ENCODE results near the gene NELFCD.
A peak's percentile ranks its signal among the peaks of the same experiment; 100 is the strongest.
"Not testable (repeated sequence)": the region's sequence is repeated elsewhere in the genome, so short reads cannot be mapped to it uniquely, and the experiment has no call there.

The NELFCD gene

GRCh38 chr20:58980711-58981627 is at the start of gene NELFCD:
Gene NELFCD (plus strand): TSS chr20:58981256. CDS start chr20:58981310, 54 bp downstream.
- DNase-seq (ENCODE audit: low read depth) = peak; percentile 40

- DNase-seq (ENCODE audit: low read depth) = no peak
These were observed 48.9 kb upstream of the NELFCD start for GRCh38 chr20:58932170-58932569.

GRCh38 chr20:58938078-58938477 is 43.0 kb upstream of the NELFCD start:
- no peak for DNase-seq (ENCODE audit: low read depth)

GRCh38 chr20:58938541-58938940 is 42.5 kb upstream of the NELFCD start:
- no peak for DNase-seq (ENCODE audit: low read depth)

GRCh38 chr20:58941471-58941870 is 39.6 kb upstream of the NELFCD start:
- no peak for DNase-seq (ENCODE audit: low read depth)

- no peak for DNase-seq (ENCODE audit: low read depth)
These were observed 38.5 kb upstream of the NELFCD start for GRCh38 chr20:58942549-58942948.

GRCh38 chr20:58944610-58945009 is 36.4 kb upstream of the NELFCD start:
- DNase-seq (ENCODE audit: low read depth) = no peak

GRCh38 chr20:58945965-58946631 is 35.0 kb upstream of the NELFCD start:
- no peak for DNase-seq (ENCODE audit: low read depth)

- not testable (repeated sequence) for DNase-seq (ENCODE audit: low read depth)
These were observed 33.2 kb upstream of the NELFCD start for GRCh38 chr20:58947797-58948388.

- no peak for DNase-seq (ENCODE audit: low read depth)
These were observed 30.5 kb upstream of the NELFCD start for GRCh38 chr20:58950603-58951002.

GRCh38 chr20:58953050-58953449 is 28.0 kb upstream of the NELFCD start:
- no peak for DNase-seq (ENCODE audit: low read depth)

GRCh38 chr20:58956078-58956477 is 25.0 kb upstream of the NELFCD start:
- DNase-seq (ENCODE audit: low read depth) = no peak

GRCh38 chr20:58959652-58960051 is 21.4 kb upstream of the NELFCD start:
- no peak for DNase-seq (ENCODE audit: low read depth)

- DNase-seq (ENCODE audit: low read depth) = no peak
These were observed 17.9 kb upstream of the NELFCD start for GRCh38 chr20:58963060-58963584.

GRCh38 chr20:58963922-58964321 is 17.1 kb upstream of the NELFCD start:
- DNase-seq (ENCODE audit: low read depth) = not testable (repeated sequence)

- DNase-seq (ENCODE audit: low read depth) = no peak
These were observed 15.6 kb upstream of the NELFCD start for GRCh38 chr20:58965270-58966064.

- no peak for DNase-seq (ENCODE audit: low read depth)
These were observed 13.2 kb upstream of the NELFCD start for GRCh38 chr20:58967652-58968429.

- no peak for DNase-seq (ENCODE audit: low read depth)
These were observed 11.6 kb upstream of the NELFCD start for GRCh38 chr20:58969439-58969838.

- no peak for DNase-seq (ENCODE audit: low read depth)
These were observed 10.9 kb upstream of the NELFCD start for GRCh38 chr20:58970146-58970545.

GRCh38 chr20:58971429-58971828 is 9.6 kb upstream of the NELFCD start:
- DNase-seq (ENCODE audit: low read depth) = no peak

- DNase-seq (ENCODE audit: low read depth) = no peak
These were observed 7.9 kb upstream of the NELFCD start for GRCh38 chr20:58973179-58973578.
